Thyroid gland (tissue), 4 donors: Measurements from ENCODE around the gene AKAP6. TPM values are rescaled to one million over a fixed set of nuclear protein-coding genes. Genes with fewer than 3 reads are reported as not detected.

ENCODE experiments used
- DNase-seq, 2 donors: peaks; one replicate each; pipeline ENCODE4 v3.0.0-alpha.2; 2019
- H3K27ac ChIP-seq, 3 donors: fragments of 200-600 bp; sonication (generic); 1 replicate in 2 of 3; 2 replicates in 1 of 3; pipeline ENCODE4 v1.5.1; 2016 to 2019; ENCODE audit warnings: mild to moderate bottlenecking in 1 of 3, moderate library complexity in 1 of 3
- H3K27me3 ChIP-seq: fragments of 200-600 bp; sonication (generic); one replicate; pipeline ENCODE4 v1.5.1; 2019
- H3K36me3 ChIP-seq, 2 donors: fragments of 200-600 bp; sonication (generic); one replicate each; pipeline ENCODE4 v1.5.1; 2016 to 2019
- H3K4me1 ChIP-seq, 2 donors: fragments of 200-600 bp; sonication (generic); one replicate each; pipeline ENCODE4 v1.5.1; 2017 to 2019
- H3K4me3 ChIP-seq, 3 donors: fragments of 200-600 bp; sonication (generic); replicated peaks in 1 of 3; 1 replicate in 2 of 3; 2 replicates in 1 of 3; pipeline ENCODE4 v1.5.1; 2016; ENCODE audit warnings: mild to moderate bottlenecking in 1 of 3
- H3K9me3 ChIP-seq: fragments of 200-600 bp; sonication (generic); one replicate; pipeline ENCODE4 v1.5.1; 2017
- POLR2A ChIP-seq, 2 donors: fragments of 450-650 bp; IDR thresholded peaks; one replicate each; pipeline ENCODE4 v1.6.1; 2017; ENCODE audit warnings: antibody characterized with exemption in 2 of 2, mild to moderate bottlenecking in 2 of 2, moderate library complexity in 1 of 2
- WGBS, 2 donors: methylation state at CpG; one replicate each; pipeline ENCODE4 v1.1.5; 2017; 5-methylcytosine and 5-hydroxymethylcytosine counted together
- intact Hi-C: fragments of 100-400 bp; cut with DNase I; formaldehyde crosslinking; loops from one replicate; pipeline ENCODE4 v1.15.1; 2023
- total RNA-seq, 4 donors: library from RNA; depleted of rRNA; stranded (reverse); fragments of >200 nt; gene quantifications; one replicate each; pipeline ENCODE4 v1.2.3, GENCODE V29; 2016
- TF ChIP-seq, protein P1 (sequence below), 6 experiments: fragments of 200-600 bp in 3 of 6; fragments of 450-650 bp in 3 of 6; sonication (generic) in 3 of 6; IDR thresholded peaks; one replicate each; pipeline ENCODE4 v1.5.1; 2016 to 2019; ENCODE audit warnings: antibody characterized with exemption in 6 of 6, mild to moderate bottlenecking in 2 of 6, inconsistent platforms in 1 of 6, moderate library complexity in 1 of 6

The AKAP6 gene
- total RNA-seq, 4 donors from 2014 or later, result 13.0 to 34.5 (median 22.7) TPM

DNA sequence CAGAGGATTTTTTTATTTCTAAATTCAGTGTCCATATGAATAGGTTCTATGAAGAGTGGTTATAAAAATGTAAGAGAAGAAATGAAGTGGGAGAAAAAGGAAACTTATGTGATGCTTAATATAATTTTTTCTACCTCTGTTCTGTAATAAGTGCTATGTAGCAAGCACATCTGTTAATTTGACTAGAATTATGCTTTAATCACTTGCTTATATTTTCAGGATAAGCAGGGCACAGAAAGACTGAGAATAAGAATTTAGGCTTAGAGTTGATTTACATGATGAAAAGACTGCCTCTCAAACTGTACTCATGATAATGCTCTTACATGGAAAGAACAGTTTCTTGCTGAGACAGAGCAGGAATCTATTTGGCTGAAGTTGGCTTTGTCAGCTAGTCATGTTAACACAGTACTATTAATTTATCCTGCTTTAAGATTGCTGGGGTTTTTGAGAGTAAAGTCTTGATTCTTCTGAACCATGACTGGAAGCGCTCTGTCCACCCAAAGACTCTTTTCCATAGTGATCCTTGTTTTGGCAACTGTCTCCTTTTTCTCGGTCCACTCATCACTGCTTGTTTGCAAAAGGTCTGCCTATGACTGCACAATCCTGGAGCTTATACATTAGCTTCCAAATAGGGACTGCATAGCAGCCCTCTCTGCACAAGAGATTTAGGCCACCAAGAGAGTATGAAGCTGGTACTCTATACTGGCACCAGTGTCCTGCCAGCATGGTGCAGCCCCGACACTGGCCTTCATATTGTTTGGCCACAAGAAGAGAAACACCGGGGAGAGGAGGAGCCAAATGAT, 98.8 kb downstream of the AKAP6 start:
- Histone ChIP-seq H3K9me3 (no peaks in the 10 kb centered on the region), H3K27me3 (no peaks in the 10 kb centered on the region), H3K4me1 (peaks cover 0 to 4% of the 10 kb centered on the region in 2 donors), H3K4me3 (no peak overlapping the region), H3K36me3 (no peaks in the 10 kb centered on the region), H3K27ac (no peak overlapping the region)
- intact Hi-C loops, result no loop called here
- 40 to 49% methylated on average over 4 of the region's 4 CpGs for WGBS, 2 donors
- no peak for TF ChIP-seq POLR2A (IDR thresholded peaks at IDR 0.05)
- TF ChIP-seq, protein P1, sequence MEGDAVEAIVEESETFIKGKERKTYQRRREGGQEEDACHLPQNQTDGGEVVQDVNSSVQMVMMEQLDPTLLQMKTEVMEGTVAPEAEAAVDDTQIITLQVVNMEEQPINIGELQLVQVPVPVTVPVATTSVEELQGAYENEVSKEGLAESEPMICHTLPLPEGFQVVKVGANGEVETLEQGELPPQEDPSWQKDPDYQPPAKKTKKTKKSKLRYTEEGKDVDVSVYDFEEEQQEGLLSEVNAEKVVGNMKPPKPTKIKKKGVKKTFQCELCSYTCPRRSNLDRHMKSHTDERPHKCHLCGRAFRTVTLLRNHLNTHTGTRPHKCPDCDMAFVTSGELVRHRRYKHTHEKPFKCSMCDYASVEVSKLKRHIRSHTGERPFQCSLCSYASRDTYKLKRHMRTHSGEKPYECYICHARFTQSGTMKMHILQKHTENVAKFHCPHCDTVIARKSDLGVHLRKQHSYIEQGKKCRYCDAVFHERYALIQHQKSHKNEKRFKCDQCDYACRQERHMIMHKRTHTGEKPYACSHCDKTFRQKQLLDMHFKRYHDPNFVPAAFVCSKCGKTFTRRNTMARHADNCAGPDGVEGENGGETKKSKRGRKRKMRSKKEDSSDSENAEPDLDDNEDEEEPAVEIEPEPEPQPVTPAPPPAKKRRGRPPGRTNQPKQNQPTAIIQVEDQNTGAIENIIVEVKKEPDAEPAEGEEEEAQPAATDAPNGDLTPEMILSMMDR (IDR thresholded peaks at IDR 0.05), result no peak
- no peak for DNase-seq

DNA sequence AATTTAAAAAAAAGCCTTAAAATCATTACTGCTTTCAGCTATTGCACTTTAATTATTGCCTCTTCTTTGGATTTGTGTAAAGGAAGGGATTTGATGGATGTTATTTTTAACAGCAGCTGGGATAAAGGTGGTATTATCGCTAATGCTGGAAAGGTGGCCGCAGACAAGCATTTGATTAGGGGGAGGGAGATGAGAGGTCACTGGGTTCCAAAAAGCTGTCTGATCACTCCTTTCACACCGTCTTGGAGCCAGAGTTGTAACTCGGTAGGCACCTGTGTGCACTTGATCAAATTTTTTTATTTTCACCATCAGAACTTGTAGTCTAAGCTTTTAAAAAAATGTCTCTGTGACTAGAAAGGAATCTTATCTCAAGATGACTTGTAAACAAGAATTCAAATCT, 99.8 kb downstream of the AKAP6 start:
- H3K36me3 ChIP-seq, result no peaks in the 10 kb centered on the region
- no peaks in the 10 kb centered on the region for H3K9me3 ChIP-seq
- no peaks in the 10 kb centered on the region for H3K27me3 ChIP-seq
- no peak overlapping the region for H3K27ac ChIP-seq
- no peak for TF ChIP-seq POLR2A (IDR thresholded peaks at IDR 0.05)
- TF ChIP-seq, protein P1 (IDR thresholded peaks at IDR 0.05), result no peak
- 77 to 85% methylated on average over 4 of the region's 4 CpGs for WGBS, 2 donors
- peaks cover 0 to 4% of the 10 kb centered on the region in 2 donors for H3K4me1 ChIP-seq
- no peak for DNase-seq
- no peak overlapping the region for H3K4me3 ChIP-seq
- intact Hi-C loops, result no loop called here

DNA sequence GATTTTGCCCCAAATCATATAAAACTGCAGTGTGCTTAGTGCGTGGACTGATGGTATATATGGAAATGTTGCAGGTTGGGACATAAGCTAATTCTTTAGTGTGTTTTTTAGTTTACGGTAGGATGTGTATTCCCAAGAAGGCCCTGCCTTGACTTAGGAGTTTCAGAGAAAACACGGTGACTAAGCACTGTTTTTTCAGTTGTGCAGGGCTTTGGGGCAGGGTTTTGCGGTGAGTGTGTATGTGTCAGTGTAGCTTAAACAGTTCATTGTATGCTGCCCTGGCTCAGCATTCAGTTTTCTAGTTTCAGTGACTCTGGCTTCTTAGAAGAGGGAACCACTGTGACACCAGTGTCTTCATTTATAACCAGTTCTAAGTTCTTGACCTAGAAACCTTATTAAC, 101.2 kb downstream of the AKAP6 start:
- no peak for DNase-seq
- TF ChIP-seq, protein P1 (IDR thresholded peaks at IDR 0.05), result no peak
- TF ChIP-seq POLR2A (IDR thresholded peaks at IDR 0.05), result no peak
- no peaks in the 10 kb centered on the region for H3K9me3 ChIP-seq
- intact Hi-C loops, result no loop called here
- H3K27me3 ChIP-seq, result no peaks in the 10 kb centered on the region
- 89% methylated on average over 4 of the region's 4 CpGs for WGBS, 2 donors
- no peak overlapping the region for H3K4me3 ChIP-seq
- H3K4me1 ChIP-seq, result peaks cover 0 to 4% of the 10 kb centered on the region in 2 donors
- H3K27ac ChIP-seq, result no peak overlapping the region
- H3K36me3 ChIP-seq, result no peaks in the 10 kb centered on the region

DNA sequence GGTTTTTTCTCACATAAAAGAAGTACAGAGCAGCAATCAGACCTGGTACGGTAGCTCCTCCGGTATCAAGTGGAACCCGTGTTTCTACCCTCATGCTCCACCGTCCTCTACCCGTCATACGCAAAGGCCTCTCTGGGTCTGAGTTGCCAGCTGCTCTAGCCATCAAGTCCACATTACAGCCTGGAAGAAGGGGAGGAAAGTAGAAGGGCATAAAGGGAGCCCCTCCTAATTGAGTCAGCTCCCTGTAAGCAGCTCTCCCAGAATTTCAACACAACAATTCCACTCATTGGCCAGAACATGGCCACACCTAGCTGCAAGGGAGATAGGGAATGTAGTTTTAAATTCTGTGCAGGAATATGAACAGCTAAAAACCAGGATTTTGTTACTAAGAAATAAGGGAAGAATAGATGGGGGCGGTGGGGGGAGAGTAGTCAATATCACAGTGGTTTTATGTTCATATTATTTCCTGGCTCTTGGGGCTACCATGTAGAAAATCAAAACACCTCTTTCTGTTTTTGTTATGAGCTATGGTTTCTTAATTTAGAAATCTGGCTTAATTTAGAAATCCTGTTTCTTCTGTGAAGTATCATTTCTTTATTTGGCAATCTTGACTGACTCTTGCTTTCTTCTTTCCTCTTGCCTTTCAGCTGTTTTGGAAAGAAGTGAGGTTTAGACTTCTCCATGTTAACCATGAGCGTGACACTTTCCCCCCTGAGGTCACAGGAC, 103.9 kb downstream of the AKAP6 start:
- DNase-seq, result no peak
- no peaks in the 10 kb centered on the region for H3K27me3 ChIP-seq
- H3K4me3 ChIP-seq, result no peak overlapping the region
- intact Hi-C loops, result no loop called here
- H3K4me1 ChIP-seq, result peaks cover 0 to 1% of the 10 kb centered on the region in 2 donors
- WGBS, 2 donors, result 80 to 95% methylated on average over 8 of the region's 8 CpGs
- no peaks in the 10 kb centered on the region for H3K36me3 ChIP-seq
- no peak overlapping the region for H3K27ac ChIP-seq
- TF ChIP-seq POLR2A (IDR thresholded peaks at IDR 0.05), result no peak
- TF ChIP-seq, protein P1 (IDR thresholded peaks at IDR 0.05), result no peak
- no peaks in the 10 kb centered on the region for H3K9me3 ChIP-seq

DNA sequence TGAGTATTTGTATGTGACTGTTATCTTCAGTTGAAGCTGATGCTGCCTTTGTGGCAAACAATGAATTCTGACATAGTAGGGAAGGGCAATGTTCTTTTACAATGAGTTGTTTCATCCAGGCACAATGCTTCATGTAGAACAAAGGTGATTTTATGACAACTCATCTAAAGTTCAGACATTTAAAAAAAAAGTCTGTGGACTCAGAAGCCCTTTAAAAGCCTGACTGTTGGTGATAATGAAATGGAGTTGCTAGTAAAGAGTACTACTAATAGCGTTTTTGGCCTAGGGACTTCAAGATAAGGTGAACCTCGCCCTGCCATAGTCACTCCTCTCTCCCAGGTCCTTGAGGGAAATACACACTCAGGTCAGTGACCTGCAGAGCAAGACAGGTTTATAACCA, 105.1 kb downstream of the AKAP6 start:
- no peak for DNase-seq
- no peak for TF ChIP-seq POLR2A (IDR thresholded peaks at IDR 0.05)
- TF ChIP-seq, protein P1 (IDR thresholded peaks at IDR 0.05), result no peak
- no peaks in the 10 kb centered on the region for H3K36me3 ChIP-seq
- WGBS, 2 donors, result 59 to 72% methylated on average over 2 of the region's 2 CpGs
- H3K27ac ChIP-seq, result no peak overlapping the region
- intact Hi-C loops, result no loop called here
- H3K4me1 ChIP-seq, result no peaks in the 10 kb centered on the region
- H3K9me3 ChIP-seq, result no peaks in the 10 kb centered on the region
- H3K27me3 ChIP-seq, result no peaks in the 10 kb centered on the region
- no peak overlapping the region for H3K4me3 ChIP-seq
